ENCODE data around the gene ARL15.

ARL15 gene

GRCh38 chr5:54270326-54270725, 40.0 kb downstream of the ARL15 start:
- Histone ChIP-seq H3K27ac (replicated peaks) (no peak overlapping the region), H3K4me3 (replicated peaks; ENCODE audit: insufficient read depth, low read length) (no peak overlapping the region), H3K27me3 (ENCODE audit: insufficient read depth, poor library complexity, severe bottlenecking) (no peaks in the 10 kb centered on the region)
- no peak for DNase-seq (ENCODE audit: low read depth in 1 of 2, low spot score in 1 of 2)
- no peak for TF ChIP-seq REST (IDR thresholded peaks at IDR 0.05; ENCODE audit: insufficient replicate concordance, low read depth)
- no peak for TF ChIP-seq POLR2AphosphoS5 (IDR thresholded peaks at IDR 0.05; ENCODE audit: low read depth)
- no peak for TF ChIP-seq GABPA (IDR thresholded peaks at IDR 0.05; ENCODE audit: low read depth)
- TF ChIP-seq SPI1 (IDR thresholded peaks at IDR 0.05; ENCODE audit: borderline replicate concordance, low read depth), result no peak
- no peak for TF ChIP-seq CTCF (IDR thresholded peaks at IDR 0.05; ENCODE audit: insufficient read depth, low read length)

GRCh38 chr5:54264574-54264973, 45.8 kb downstream of the ARL15 start:
- H3K27ac ChIP-seq (replicated peaks), result no peak overlapping the region
- TF ChIP-seq POLR2AphosphoS5 (IDR thresholded peaks at IDR 0.05; ENCODE audit: low read depth) (no peak), SPI1 (IDR thresholded peaks at IDR 0.05; ENCODE audit: borderline replicate concordance, low read depth) (no peak), GABPA (IDR thresholded peaks at IDR 0.05; ENCODE audit: low read depth) (no peak), REST (IDR thresholded peaks at IDR 0.05; ENCODE audit: insufficient replicate concordance, low read depth) (no peak)
- H3K4me3 ChIP-seq (replicated peaks; ENCODE audit: insufficient read depth, low read length), result no peak overlapping the region
- no peak for DNase-seq (ENCODE audit: low read depth in 1 of 2, low spot score in 1 of 2)
- H3K27me3 ChIP-seq (ENCODE audit: insufficient read depth, poor library complexity, severe bottlenecking), result no peaks in the 10 kb centered on the region

- no peak for DNase-seq (ENCODE audit: low read depth in 1 of 2, low spot score in 1 of 2)
- H3K27ac ChIP-seq (replicated peaks), result no peak overlapping the region
- H3K27me3 ChIP-seq (ENCODE audit: insufficient read depth, poor library complexity, severe bottlenecking), result no peaks in the 10 kb centered on the region
- TF ChIP-seq POLR2AphosphoS5 (IDR thresholded peaks at IDR 0.05; ENCODE audit: low read depth), result no peak
- TF ChIP-seq GABPA (IDR thresholded peaks at IDR 0.05; ENCODE audit: low read depth), result no peak
- TF ChIP-seq CTCF (IDR thresholded peaks at IDR 0.05; ENCODE audit: insufficient read depth, low read length), result no peak
- no peak for TF ChIP-seq SPI1 (IDR thresholded peaks at IDR 0.05; ENCODE audit: borderline replicate concordance, low read depth)
- no peak for TF ChIP-seq REST (IDR thresholded peaks at IDR 0.05; ENCODE audit: insufficient replicate concordance, low read depth)
- H3K4me3 ChIP-seq (replicated peaks; ENCODE audit: insufficient read depth, low read length), result no peak overlapping the region
Observed at GRCh38 chr5:54263447-54263846, 46.9 kb downstream of the ARL15 start.
